HG02981 (cell line): ENCODE data around the gene ZNF648.
"Not testable (repeated sequence)": the region's sequence is repeated elsewhere in the genome, so short reads cannot be mapped to it uniquely, and the experiment has no call there.

Source experiments
- ATAC-seq: cut with Tn5 transposase; IDR thresholded peaks from one replicate; pipeline ENCODE4 v1.9.1; 2021; ENCODE audit warnings: mild to moderate bottlenecking, moderate library complexity; ENCODE audit not compliant: unreplicated experiment

The ZNF648 gene

GRCh38 chr1:182061594-182061993 lies at the start of gene ZNF648:
Gene ZNF648 (minus strand): TSS chr1:182061712. CDS start chr1:182058010, 3,702 bp downstream.
- ATAC-seq, result no peak

- no peak for ATAC-seq
Measured at GRCh38 chr1:182110635-182111034, 49.1 kb upstream of the ZNF648 start.

- no peak for ATAC-seq
Measured at GRCh38 chr1:182109771-182110170, 48.3 kb upstream of the ZNF648 start.

- ATAC-seq, result no peak
Measured at GRCh38 chr1:182107209-182107608, 45.7 kb upstream of the ZNF648 start.

GRCh38 chr1:182102043-182102416 lies 40.5 kb upstream of the ZNF648 start:
- no peak for ATAC-seq

GRCh38 chr1:182101415-182102042 lies 40.0 kb upstream of the ZNF648 start:
- no peak for ATAC-seq

- ATAC-seq, result no peak
Measured at GRCh38 chr1:182098301-182098700, 36.8 kb upstream of the ZNF648 start.

GRCh38 chr1:182095946-182096345 lies 34.4 kb upstream of the ZNF648 start:
- ATAC-seq, result no peak

- ATAC-seq, result not testable (repeated sequence)
Measured at GRCh38 chr1:182094514-182095005, 33.0 kb upstream of the ZNF648 start.

GRCh38 chr1:182093781-182094180 lies 32.3 kb upstream of the ZNF648 start:
- ATAC-seq, result no peak

- no peak for ATAC-seq
Measured at GRCh38 chr1:182092336-182092735, 30.8 kb upstream of the ZNF648 start.

GRCh38 chr1:182091083-182091482 lies 29.6 kb upstream of the ZNF648 start:
- no peak for ATAC-seq

- no peak for ATAC-seq
Measured at GRCh38 chr1:182087719-182088350, 26.3 kb upstream of the ZNF648 start.

GRCh38 chr1:182087304-182087703 lies 25.8 kb upstream of the ZNF648 start:
- ATAC-seq, result no peak

- no peak for ATAC-seq
Measured at GRCh38 chr1:182086620-182087019, 25.1 kb upstream of the ZNF648 start.

- no peak for ATAC-seq
Measured at GRCh38 chr1:182086136-182086535, 24.6 kb upstream of the ZNF648 start.

- ATAC-seq, result no peak
Measured at GRCh38 chr1:182085726-182086125, 24.2 kb upstream of the ZNF648 start.

- peak; percentile 68 for ATAC-seq
Measured at GRCh38 chr1:182084487-182085316, 23.2 kb upstream of the ZNF648 start.

- no peak for ATAC-seq
Measured at GRCh38 chr1:182083851-182084486, 22.5 kb upstream of the ZNF648 start.

GRCh38 chr1:182080955-182081582 lies 19.6 kb upstream of the ZNF648 start:
- ATAC-seq, result no peak

- ATAC-seq, result no peak
Measured at GRCh38 chr1:182080040-182080439, 18.5 kb upstream of the ZNF648 start.
